Measurements from ENCODE around the gene SOSTDC1. TPM values are rescaled to one million over a fixed set of nuclear protein-coding genes. Genes with fewer than 3 reads are reported as not detected.
"Not testable (repeated sequence)": the region's sequence is repeated elsewhere in the genome, so short reads cannot be mapped to it uniquely, and the experiment has no call there.

The SOSTDC1 gene
- total RNA-seq, 3 donors from 2014 or later, result not detected

- not testable (repeated sequence) for H3K4me1 Mint-ChIP-seq (ENCODE audit: low read depth); H3K27me3 Mint-ChIP-seq (ENCODE audit: low read depth); H3K4me3 Mint-ChIP-seq; ATAC-seq; H3K36me3 Mint-ChIP-seq (ENCODE audit: insufficient read depth); DNase-seq; H3K9me3 Mint-ChIP-seq
These were observed 21.7 kb downstream of the SOSTDC1 start for GRCh38 chr7:16443871-16444270.

- no peak for ATAC-seq
- DNase-seq, result no peak
- no peaks in the 10 kb centered on the region for H3K36me3 Mint-ChIP-seq (ENCODE audit: insufficient read depth)
- no peaks in the 10 kb centered on the region for H3K9me3 Mint-ChIP-seq
- no peak overlapping the region for H3K4me3 Mint-ChIP-seq
- no peaks in the 10 kb centered on the region for H3K27me3 Mint-ChIP-seq (ENCODE audit: low read depth)
- H3K4me1 Mint-ChIP-seq (ENCODE audit: low read depth), result no peaks in the 10 kb centered on the region
These were observed 26.6 kb downstream of the SOSTDC1 start for GRCh38 chr7:16438988-16439387.

GRCh38 chr7:16436306-16436705, 29.2 kb downstream of the SOSTDC1 start:
- ATAC-seq (no peak), DNase-seq (no peak)
- Mint-ChIP-seq H3K9me3 (no peaks in the 10 kb centered on the region), H3K36me3 (ENCODE audit: insufficient read depth) (no peaks in the 10 kb centered on the region), H3K4me1 (ENCODE audit: low read depth) (no peaks in the 10 kb centered on the region), H3K4me3 (no peak overlapping the region), H3K27me3 (ENCODE audit: low read depth) (no peaks in the 10 kb centered on the region)

GRCh38 chr7:16433568-16434122, 31.9 kb downstream of the SOSTDC1 start:
- Mint-ChIP-seq H3K4me1 (ENCODE audit: low read depth) (no peaks in the 10 kb centered on the region), H3K36me3 (ENCODE audit: insufficient read depth) (no peaks in the 10 kb centered on the region), H3K4me3 (no peak overlapping the region), H3K27me3 (ENCODE audit: low read depth) (no peaks in the 10 kb centered on the region), H3K9me3 (no peaks in the 10 kb centered on the region)
- DNase-seq, result no peak
- ATAC-seq, result no peak

GRCh38 chr7:16432425-16432731, 33.2 kb downstream of the SOSTDC1 start:
- H3K4me3 Mint-ChIP-seq, result no peak overlapping the region

GRCh38 chr7:16431646-16432424, 33.7 kb downstream of the SOSTDC1 start:
- Mint-ChIP-seq H3K27me3 (ENCODE audit: low read depth) (no peaks in the 10 kb centered on the region), H3K9me3 (no peaks in the 10 kb centered on the region), H3K4me1 (ENCODE audit: low read depth) (no peaks in the 10 kb centered on the region), H3K36me3 (ENCODE audit: insufficient read depth) (no peaks in the 10 kb centered on the region), H3K4me3 (no peak overlapping the region)
- DNase-seq (peak; percentile 7), ATAC-seq (peak; percentile 34 to 41)

More at GRCh38 chr7:16432425-16432731, 33.2 kb downstream of the SOSTDC1 start:
- Mint-ChIP-seq H3K27me3 (ENCODE audit: low read depth) (no peaks in the 10 kb centered on the region), H3K36me3 (ENCODE audit: insufficient read depth) (no peaks in the 10 kb centered on the region), H3K9me3 (no peaks in the 10 kb centered on the region), H3K4me1 (ENCODE audit: low read depth) (no peaks in the 10 kb centered on the region)
- DNase-seq (no peak), ATAC-seq (no peak)

DNA sequence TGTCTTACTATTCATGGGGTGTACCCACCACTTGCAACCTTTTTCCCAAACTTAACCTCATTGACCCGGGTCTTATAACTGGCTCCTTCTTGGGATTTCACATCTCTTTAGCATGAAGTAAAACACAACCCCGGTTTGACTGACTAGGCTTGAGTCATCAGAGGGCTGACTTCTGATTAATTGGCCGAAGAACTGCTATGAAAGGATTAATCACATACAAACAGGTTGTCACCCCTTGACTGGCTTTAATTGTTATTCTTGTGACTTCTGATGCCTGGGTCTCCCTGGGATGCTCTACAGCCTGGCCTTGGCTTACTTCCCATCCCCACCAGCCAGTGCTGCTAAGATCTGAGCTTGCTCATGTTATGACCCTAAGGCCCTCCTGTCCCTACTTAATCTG, 35.4 kb downstream of the SOSTDC1 start:
- Mint-ChIP-seq H3K27me3 (ENCODE audit: low read depth) (no peaks in the 10 kb centered on the region), H3K4me3 (no peak overlapping the region), H3K9me3 (no peaks in the 10 kb centered on the region), H3K36me3 (ENCODE audit: insufficient read depth) (no peaks in the 10 kb centered on the region), H3K4me1 (ENCODE audit: low read depth) (no peaks in the 10 kb centered on the region)
- DNase-seq (no peak), ATAC-seq (no peak)

DNA sequence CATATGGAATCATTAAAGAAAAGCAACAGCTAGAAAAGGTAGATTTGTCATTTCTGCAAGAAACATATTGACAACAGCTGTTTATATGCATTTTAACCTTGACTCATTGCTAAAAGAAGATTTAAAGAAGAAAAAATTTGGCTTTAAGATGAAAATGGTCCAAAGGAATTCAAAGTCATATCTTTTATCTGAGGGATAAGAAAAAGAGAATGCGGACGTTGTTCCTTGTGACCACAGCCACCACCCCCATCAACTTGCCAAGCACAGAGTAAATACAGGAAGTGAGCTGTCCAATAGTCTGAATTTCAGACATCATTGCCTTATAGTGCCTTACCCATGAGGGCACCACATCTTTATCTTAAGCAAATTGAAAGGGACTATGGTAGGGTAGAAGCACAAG, 36.9 kb downstream of the SOSTDC1 start:
- Mint-ChIP-seq H3K4me1 (ENCODE audit: low read depth) (no peaks in the 10 kb centered on the region), H3K9me3 (no peaks in the 10 kb centered on the region), H3K36me3 (ENCODE audit: insufficient read depth) (no peaks in the 10 kb centered on the region), H3K27me3 (ENCODE audit: low read depth) (no peaks in the 10 kb centered on the region), H3K4me3 (no peak overlapping the region)
- ATAC-seq, result no peak
- no peak for DNase-seq

GRCh38 chr7:16428182-16428581, 37.4 kb downstream of the SOSTDC1 start:
- DNase-seq, result no peak
- Mint-ChIP-seq H3K9me3 (no peaks in the 10 kb centered on the region), H3K4me3 (no peak overlapping the region), H3K27me3 (ENCODE audit: low read depth) (no peaks in the 10 kb centered on the region), H3K4me1 (ENCODE audit: low read depth) (no peaks in the 10 kb centered on the region), H3K36me3 (ENCODE audit: insufficient read depth) (no peaks in the 10 kb centered on the region)
- no peak for ATAC-seq

DNA sequence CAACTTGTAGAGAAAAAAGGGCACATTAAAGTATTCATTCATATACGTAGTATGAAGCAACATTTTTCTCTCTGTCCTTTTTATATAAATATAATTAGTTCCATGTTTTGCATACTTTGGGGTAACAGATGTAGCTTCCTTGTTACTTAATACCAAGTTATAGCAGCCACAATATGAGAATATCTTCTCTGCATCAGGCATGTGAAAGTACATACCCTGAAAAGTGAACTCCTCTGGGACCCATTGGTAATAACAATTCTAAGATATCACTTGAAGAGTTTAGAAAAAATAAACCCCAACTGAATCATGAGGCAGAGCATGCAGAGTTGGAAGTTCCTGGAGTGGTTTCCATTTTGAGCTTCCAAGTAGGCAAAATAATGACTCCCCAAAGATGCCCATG, 41.8 kb downstream of the SOSTDC1 start:
- Mint-ChIP-seq H3K27me3 (ENCODE audit: low read depth) (peaks cover 18% of the 10 kb centered on the region), H3K4me1 (ENCODE audit: low read depth) (peaks cover 10% of the 10 kb centered on the region), H3K4me3 (no peak overlapping the region), H3K36me3 (ENCODE audit: insufficient read depth) (no peaks in the 10 kb centered on the region), H3K9me3 (no peaks in the 10 kb centered on the region)
- DNase-seq (no peak), ATAC-seq (no peak)

GRCh38 chr7:16422917-16423316, 42.6 kb downstream of the SOSTDC1 start:
- Mint-ChIP-seq H3K36me3 (ENCODE audit: insufficient read depth) (no peaks in the 10 kb centered on the region), H3K4me3 (no peak overlapping the region), H3K4me1 (ENCODE audit: low read depth) (peaks cover 10% of the 10 kb centered on the region), H3K9me3 (no peaks in the 10 kb centered on the region), H3K27me3 (ENCODE audit: low read depth) (peaks cover 18% of the 10 kb centered on the region)
- DNase-seq, result no peak
- no peak for ATAC-seq

DNA sequence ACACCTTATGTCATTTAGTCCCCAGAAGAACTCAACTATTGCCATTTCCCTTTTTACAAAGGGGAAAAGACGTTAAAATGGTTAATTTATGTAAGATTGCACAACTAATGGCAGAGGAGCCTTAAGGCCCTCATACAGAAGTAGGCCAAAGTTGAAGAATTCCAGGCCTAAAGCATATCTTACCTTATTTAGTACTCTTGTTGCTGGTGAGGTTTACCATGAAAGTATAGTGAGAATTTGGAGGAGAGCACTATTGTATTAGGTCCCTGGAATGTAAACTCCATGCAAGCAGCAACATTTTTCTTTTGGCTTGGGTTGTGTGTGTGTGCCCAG, 43.5 kb downstream of the SOSTDC1 start:
- H3K36me3 Mint-ChIP-seq (ENCODE audit: insufficient read depth), result no peaks in the 10 kb centered on the region
- ATAC-seq, result no peak
- peaks cover 20% of the 10 kb centered on the region for H3K27me3 Mint-ChIP-seq (ENCODE audit: low read depth)
- peak overlapping the region; percentile 51 for H3K4me3 Mint-ChIP-seq
- no peaks in the 10 kb centered on the region for H3K9me3 Mint-ChIP-seq
- DNase-seq, result no peak
- H3K4me1 Mint-ChIP-seq (ENCODE audit: low read depth), result peaks cover 10% of the 10 kb centered on the region

DNA sequence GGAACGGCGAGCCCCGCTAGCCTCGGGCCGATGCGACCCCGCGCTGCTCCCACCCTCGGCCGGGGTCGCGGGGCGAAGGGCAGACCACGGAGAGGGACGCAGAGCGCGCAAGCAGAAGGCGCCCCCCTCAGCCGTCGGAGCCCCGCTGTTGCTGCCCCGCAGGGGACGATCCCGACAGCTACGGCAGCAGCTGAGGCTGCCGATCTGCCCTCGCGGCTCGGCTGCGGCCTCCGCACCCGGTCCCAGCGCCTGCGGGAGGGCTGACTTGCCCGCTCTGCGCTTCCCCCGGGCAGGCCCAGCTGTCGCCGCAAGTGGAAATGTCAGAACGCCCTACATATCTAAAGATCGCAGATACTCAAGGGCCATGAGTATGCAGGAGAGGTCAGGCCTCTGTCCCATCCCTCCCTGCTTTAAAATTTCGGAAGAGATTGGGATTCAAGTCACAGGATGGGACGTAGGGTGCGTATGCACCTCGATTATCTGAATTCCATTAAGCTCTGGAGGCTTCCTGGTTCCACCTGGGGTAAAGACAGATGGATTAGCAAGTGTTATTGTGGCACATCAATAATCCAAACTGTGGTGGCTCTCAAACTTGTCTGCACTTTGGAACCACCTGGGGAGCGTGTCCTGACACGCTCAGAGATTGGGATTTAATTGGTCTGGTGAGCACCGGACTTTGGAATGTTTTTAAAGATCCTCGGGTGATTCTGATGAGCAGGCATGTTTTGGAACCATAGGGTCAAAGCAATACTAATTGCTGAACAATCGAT, 44.0 kb downstream of the SOSTDC1 start, which contains the start of gene CRPPA:
Gene CRPPA, minus strand, starts transcription at position 206 of the 770 bp plus-strand sequence. CDS start 216 bp downstream, outside the sequence.
- Mint-ChIP-seq H3K36me3 (ENCODE audit: insufficient read depth) (no peaks in the 10 kb centered on the region), H3K9me3 (no peaks in the 10 kb centered on the region), H3K4me1 (ENCODE audit: low read depth) (peaks cover 10% of the 10 kb centered on the region), H3K27me3 (ENCODE audit: low read depth) (peaks cover 23% of the 10 kb centered on the region), H3K4me3 (peak within 1 kb of the TSS; percentile 80)
- ATAC-seq, result peak; percentile 46 to 55
- peak; percentile 28 for DNase-seq

DNA sequence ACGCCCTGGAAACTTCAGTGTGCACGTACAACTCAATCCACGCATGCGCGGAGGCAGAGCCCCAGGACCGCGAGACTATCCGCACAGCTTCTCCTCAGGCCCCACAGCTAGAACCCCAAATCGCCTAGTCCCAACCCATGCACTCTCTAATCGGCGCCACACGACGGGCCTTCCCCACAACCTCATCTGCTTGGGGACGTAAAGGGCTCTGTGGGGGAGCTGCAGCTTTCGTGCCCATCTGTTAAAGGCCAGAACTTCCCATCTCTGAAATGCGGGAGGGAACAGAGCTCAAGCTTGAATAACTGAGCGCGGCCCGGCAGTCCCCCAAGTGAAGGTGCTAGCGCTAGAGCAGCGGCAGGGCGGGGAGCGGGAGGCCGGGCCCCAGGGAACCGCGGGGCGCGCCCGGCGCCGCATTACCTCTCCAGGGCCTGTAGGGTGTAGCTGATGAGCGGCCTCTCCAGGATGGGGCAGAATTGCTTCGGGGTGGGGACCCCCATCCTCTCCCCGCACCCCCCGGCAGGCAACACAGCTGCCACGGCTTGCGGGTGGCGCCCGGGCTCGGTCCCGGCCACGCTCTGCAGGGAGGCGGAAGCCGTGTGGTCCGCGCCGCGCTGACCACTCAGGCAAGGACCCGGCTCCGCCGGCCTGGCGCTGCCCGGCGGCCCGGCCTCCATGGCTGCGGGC, 44.7 kb downstream of the SOSTDC1 start:
- DNase-seq (peak; percentile 77), ATAC-seq (peak; percentile 91 to 93)
- H3K4me1 Mint-ChIP-seq (ENCODE audit: low read depth), result peaks cover 10% of the 10 kb centered on the region
- H3K9me3 Mint-ChIP-seq, result no peaks in the 10 kb centered on the region
- H3K27me3 Mint-ChIP-seq (ENCODE audit: low read depth), result peaks cover 23% of the 10 kb centered on the region
- no peaks in the 10 kb centered on the region for H3K36me3 Mint-ChIP-seq (ENCODE audit: insufficient read depth)
- H3K4me3 Mint-ChIP-seq, result peak overlapping the region; percentile 80

Data from activated T-cell treated with anti-CD3 and anti-CD28 coated beads, Interleukin-2, amount 50 U/mL, for 4 hours (primary cell).